ENCODE measurements around the gene SPN. TPM values are rescaled to one million over a fixed set of nuclear protein-coding genes. Genes with fewer than 3 reads are reported as not detected.

The SPN gene
- total RNA-seq, 1 experiment from 2014 or later, result not detected

GRCh38 chr16:29643596-29643995 is 19.5 kb upstream of the SPN start:
- H3K4me1 ChIP-seq, result peaks cover 8% of the 10 kb centered on the region; the same call in 1 of the 2 replicates
- H3K9me3 ChIP-seq, result no peaks in the 10 kb centered on the region
- no peak for TF ChIP-seq CTCF (IDR thresholded peaks at IDR 0.05; ENCODE audit: insufficient read depth in 1 of 2, low read depth in 1 of 2, low read length in 1 of 2, severe bottlenecking in 1 of 2, unreplicated experiment in 1 of 2)
- H3K4me1 Mint-ChIP-seq (ENCODE audit: low read depth, unreplicated experiment), result no peaks in the 10 kb centered on the region
- no peaks in the 10 kb centered on the region for H3K9me3 Mint-ChIP-seq (ENCODE audit: unreplicated experiment)
- ChIA-PET POLR2A (no interaction called here), CTCF (no interaction called here)
- no peak overlapping the region for H3K27ac Mint-ChIP-seq (ENCODE audit: unreplicated experiment)
- no peak for DNase-seq
- BruUV-seq (replicated peaks), result no TSS peak
- no peak overlapping the region for H3K4me3 ChIP-seq (ENCODE audit: low read depth, low read length)
- H3K27me3 Mint-ChIP-seq (ENCODE audit: insufficient read depth, unreplicated experiment), result no peaks in the 10 kb centered on the region
- no peaks in the 10 kb centered on the region for H3K36me3 Mint-ChIP-seq (ENCODE audit: insufficient read depth, unreplicated experiment)
- intact Hi-C loops (cut with micrococcal nuclease; ENCODE audit: unreplicated experiment), result no loop called here
- no peaks in the 10 kb centered on the region for H3K27me3 ChIP-seq (replicated peaks; ENCODE audit: control insufficient read depth, insufficient read depth, low read length)
- no peaks in the 10 kb centered on the region for H3K36me3 ChIP-seq (ENCODE audit: control insufficient read depth, insufficient read depth, low read length)
- H3K4me3 Mint-ChIP-seq (ENCODE audit: unreplicated experiment), result no peak overlapping the region

- BruUV-seq (replicated peaks), result no TSS peak
- H3K4me1 Mint-ChIP-seq (ENCODE audit: low read depth, unreplicated experiment), result peaks cover 1% of the 10 kb centered on the region
- ChIA-PET POLR2A (no interaction called here), CTCF (no interaction called here)
- Histone ChIP-seq H3K36me3 (ENCODE audit: control insufficient read depth, insufficient read depth, low read length) (no peaks in the 10 kb centered on the region), H3K27me3 (replicated peaks; ENCODE audit: control insufficient read depth, insufficient read depth, low read length) (no peaks in the 10 kb centered on the region), H3K9me3 (no peaks in the 10 kb centered on the region), H3K4me3 (ENCODE audit: low read depth, low read length) (no peak overlapping the region), H3K4me1 (peaks cover 8% of the 10 kb centered on the region; the same call in 1 of the 2 replicates)
- no peak for TF ChIP-seq CTCF (IDR thresholded peaks at IDR 0.05; ENCODE audit: insufficient read depth in 1 of 2, low read depth in 1 of 2, low read length in 1 of 2, severe bottlenecking in 1 of 2, unreplicated experiment in 1 of 2)
- DNase-seq, result no peak
- no peak overlapping the region for H3K27ac Mint-ChIP-seq (ENCODE audit: unreplicated experiment)
- intact Hi-C loops (cut with micrococcal nuclease; ENCODE audit: unreplicated experiment), result loop anchor here (2.0 kb wide), 1 partner anchor 32 kb away; no protein-coding TSS in a partner anchor
- no peaks in the 10 kb centered on the region for H3K27me3 Mint-ChIP-seq (ENCODE audit: insufficient read depth, unreplicated experiment)
- H3K36me3 Mint-ChIP-seq (ENCODE audit: insufficient read depth, unreplicated experiment), result no peaks in the 10 kb centered on the region
- no peak overlapping the region for H3K4me3 Mint-ChIP-seq (ENCODE audit: unreplicated experiment)
- no peaks in the 10 kb centered on the region for H3K9me3 Mint-ChIP-seq (ENCODE audit: unreplicated experiment)
Observed at GRCh38 chr16:29644338-29644857, 18.6 kb upstream of the SPN start.

- no peak for DNase-seq
- Mint-ChIP-seq H3K4me3 (ENCODE audit: unreplicated experiment) (no peak overlapping the region), H3K9me3 (ENCODE audit: unreplicated experiment) (no peaks in the 10 kb centered on the region), H3K36me3 (ENCODE audit: insufficient read depth, unreplicated experiment) (no peaks in the 10 kb centered on the region), H3K27ac (ENCODE audit: unreplicated experiment) (no peak overlapping the region), H3K27me3 (ENCODE audit: insufficient read depth, unreplicated experiment) (no peaks in the 10 kb centered on the region), H3K4me1 (ENCODE audit: low read depth, unreplicated experiment) (peaks cover 7% of the 10 kb centered on the region)
- TF ChIP-seq CTCF (IDR thresholded peaks at IDR 0.05; ENCODE audit: insufficient read depth in 1 of 2, low read depth in 1 of 2, low read length in 1 of 2, severe bottlenecking in 1 of 2, unreplicated experiment in 1 of 2), result no peak
- intact Hi-C loops (cut with micrococcal nuclease; ENCODE audit: unreplicated experiment), result loop anchor here (2.0 kb wide), 1 partner anchor 32 kb away; no protein-coding TSS in a partner anchor
- Histone ChIP-seq H3K4me3 (ENCODE audit: low read depth, low read length) (no peak overlapping the region), H3K4me1 (peaks cover 8% of the 10 kb centered on the region; the same call in 1 of the 2 replicates), H3K36me3 (ENCODE audit: control insufficient read depth, insufficient read depth, low read length) (no peaks in the 10 kb centered on the region), H3K9me3 (no peaks in the 10 kb centered on the region), H3K27me3 (replicated peaks; ENCODE audit: control insufficient read depth, insufficient read depth, low read length) (no peaks in the 10 kb centered on the region)
- ChIA-PET POLR2A (no interaction called here), CTCF (no interaction called here)
- BruUV-seq (replicated peaks), result no TSS peak
Observed at GRCh38 chr16:29644973-29645693, 17.9 kb upstream of the SPN start.
